PC-3 (cell line): ENCODE data around the gene LRP1B.

Experiments used
- CTCF ChIP-seq: fragments of 300-600 bp; sonication (generic); conservative IDR thresholded peaks from 2 replicates; pipeline ENCODE4 v1.5.1; 2017; ENCODE audit warnings: antibody characterized with exemption, low read depth, mild to moderate bottlenecking, low read length
- EZH2 ChIP-seq: fragments of 300-600 bp; sonication (generic); IDR thresholded peaks from one replicate; pipeline ENCODE4 v1.6.1; 2017; ENCODE audit warnings: antibody characterized with exemption, mild to moderate bottlenecking, low read length; ENCODE audit not compliant: unreplicated experiment

DNA sequence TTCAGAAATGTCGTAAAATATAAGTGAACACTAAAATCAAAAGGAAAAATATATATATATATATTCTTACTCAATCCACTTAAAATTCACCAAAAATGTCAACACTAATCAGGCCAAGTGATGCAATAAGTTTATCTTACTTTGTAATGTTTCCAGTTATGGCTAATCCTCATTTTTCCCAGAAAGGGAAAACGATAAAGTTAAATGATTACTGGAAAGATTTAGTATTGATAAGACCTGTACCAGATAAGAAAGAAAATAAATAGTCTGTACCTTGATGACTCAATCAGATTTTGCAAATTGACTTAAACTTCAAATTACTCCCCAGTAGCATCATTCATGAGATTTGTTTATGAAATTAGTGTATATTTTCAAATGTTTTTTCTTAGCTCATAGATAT lies 407.0 kb downstream of the LRP1B start:
- TF ChIP-seq EZH2, result no peak
- TF ChIP-seq CTCF, result no peak
